T-cell (primary cell): ENCODE results near the gene CELF1. TPM values are rescaled to one million over a fixed set of nuclear protein-coding genes. Genes with fewer than 3 reads are reported as not detected.

Experiments used
- ATAC-seq, 4 experiments: fragments of 200-7000 bp in 3 of 4; fragments of 150-1000 bp in 1 of 4; cut with Tn5 transposase; replicated peaks in 1 of 4; 1 replicate in 3 of 4; 2 replicates in 1 of 4; pipeline ENCODE4 v1.10.0; 2021; ENCODE audit warnings: moderate library complexity in 3 of 4, mild to moderate bottlenecking in 2 of 4, moderate number of reproducible peaks in 1 of 4
- CTCF ChIA-PET, 2 donors: fragments of 300-600 bp; sonication (Branson Sonifier 250); formaldehyde crosslinking; loops; one replicate each; lab custom pipeline; 2022; ENCODE audit warnings: antibody characterized with exemption in 2 of 2; lab: Charles Lee
- POLR2A ChIA-PET, 2 donors: fragments of 300-600 bp; sonication (Branson Sonifier 250); formaldehyde crosslinking; loops; one replicate each; lab custom pipeline; 2022; ENCODE audit warnings: antibody characterized with exemption in 2 of 2; lab: Charles Lee
- DNase-seq, 35 experiments: peaks; one replicate each; pipeline versions ENCODE4 v3.0.0 to v3.0.0-alpha.2; 2013 to 2023
- H3K27ac ChIP-seq: one replicate; pipeline ENCODE4 v1.5.1; 2013; ENCODE audit warnings: low read length
- H3K27me3 ChIP-seq, 2 experiments: replicated peaks in 1 of 2; 1 replicate in 1 of 2; 2 replicates in 1 of 2; pipeline versions ENCODE4 v1.6.1 to v1.7.0; 2013; ENCODE audit warnings: low read length in 1 of 2, mixed read lengths in 1 of 2; ENCODE audit not compliant: control insufficient read depth in 2 of 2, insufficient read depth in 2 of 2; ENCODE audit errors: extremely low read depth in 1 of 2
- H3K36me3 ChIP-seq, 2 donors: 1 replicate in 1 of 2; 2 replicates in 1 of 2; pipeline versions ENCODE4 v1.6.1 to v1.7.0; 2013; ENCODE audit warnings: low read length in 1 of 2; ENCODE audit not compliant: control insufficient read depth in 2 of 2, insufficient read depth in 1 of 2; ENCODE audit errors: extremely low read depth in 1 of 2
- H3K4me1 ChIP-seq, 2 experiments: 1 replicate in 1 of 2; 2 replicates in 1 of 2; pipeline versions ENCODE4 v1.6.1 to v1.7.0; 2013; ENCODE audit warnings: low read length in 2 of 2, mixed read lengths in 1 of 2; ENCODE audit not compliant: insufficient read depth in 2 of 2, control insufficient read depth in 1 of 2; ENCODE audit errors: extremely low read depth in 1 of 2
- H3K4me3 ChIP-seq, 2 donors: 1 replicate in 1 of 2; 2 replicates in 1 of 2; pipeline versions ENCODE4 v1.5.1 to v1.7.0; 2013; ENCODE audit warnings: mild to moderate bottlenecking in 2 of 2, low read length in 1 of 2, moderate library complexity in 1 of 2; ENCODE audit not compliant: control insufficient read depth in 1 of 2; ENCODE audit errors: extremely low read depth in 1 of 2
- H3K9me3 ChIP-seq: 2 replicates; pipeline ENCODE4 v1.7.0; 2013
- H3K27ac Mint-ChIP-seq, 2 donors: one replicate each; pipeline ENCODE4 v1.8.0; 2020 to 2021; ENCODE audit warnings: mild to moderate bottlenecking in 2 of 2, mixed read lengths in 2 of 2
- H3K27me3 Mint-ChIP-seq, 2 donors: one replicate each; pipeline ENCODE4 v1.8.0; 2021 to 2022; ENCODE audit warnings: mixed read lengths in 2 of 2
- H3K36me3 Mint-ChIP-seq: one replicate; pipeline ENCODE4 v1.8.0; 2021; ENCODE audit warnings: mixed read lengths
- H3K4me1 Mint-ChIP-seq, 3 donors: one replicate each; pipeline ENCODE4 v1.8.0; 2020 to 2022; ENCODE audit warnings: mixed read lengths in 3 of 3, mild to moderate bottlenecking in 1 of 3
- H3K4me3 Mint-ChIP-seq, 3 donors: one replicate each; pipeline ENCODE4 v1.8.0; 2020 to 2022; ENCODE audit warnings: mild to moderate bottlenecking in 3 of 3, mixed read lengths in 3 of 3, moderate library complexity in 3 of 3
- H3K9me3 Mint-ChIP-seq, 3 donors: one replicate each; pipeline ENCODE4 v1.8.0; 2020 to 2022; ENCODE audit warnings: mixed read lengths in 3 of 3
- WGBS: methylation state at CpG from one replicate; pipeline ENCODE4 v1.1.5; 2013; ENCODE audit warnings: missing lambda C conversion rate; ENCODE audit not compliant: insufficient coverage; 5-methylcytosine and 5-hydroxymethylcytosine counted together
- total RNA-seq, 35 experiments: library from RNA in 6 of 35; stranded (reverse) in 6 of 35; fragments of 120-200 nt in 1 of 35; gene quantifications; one replicate each; pipeline versions ENCODE4 v1.2.1 to v1.2.4 and lab custom pipeline; 2013 to 2026

Gene CELF1
- total RNA-seq, 5 donors from 2014 or later (not counting 1 experiment from before 2014, with no cell fraction given): 109 to 124 (median 123) TPM

DNA sequence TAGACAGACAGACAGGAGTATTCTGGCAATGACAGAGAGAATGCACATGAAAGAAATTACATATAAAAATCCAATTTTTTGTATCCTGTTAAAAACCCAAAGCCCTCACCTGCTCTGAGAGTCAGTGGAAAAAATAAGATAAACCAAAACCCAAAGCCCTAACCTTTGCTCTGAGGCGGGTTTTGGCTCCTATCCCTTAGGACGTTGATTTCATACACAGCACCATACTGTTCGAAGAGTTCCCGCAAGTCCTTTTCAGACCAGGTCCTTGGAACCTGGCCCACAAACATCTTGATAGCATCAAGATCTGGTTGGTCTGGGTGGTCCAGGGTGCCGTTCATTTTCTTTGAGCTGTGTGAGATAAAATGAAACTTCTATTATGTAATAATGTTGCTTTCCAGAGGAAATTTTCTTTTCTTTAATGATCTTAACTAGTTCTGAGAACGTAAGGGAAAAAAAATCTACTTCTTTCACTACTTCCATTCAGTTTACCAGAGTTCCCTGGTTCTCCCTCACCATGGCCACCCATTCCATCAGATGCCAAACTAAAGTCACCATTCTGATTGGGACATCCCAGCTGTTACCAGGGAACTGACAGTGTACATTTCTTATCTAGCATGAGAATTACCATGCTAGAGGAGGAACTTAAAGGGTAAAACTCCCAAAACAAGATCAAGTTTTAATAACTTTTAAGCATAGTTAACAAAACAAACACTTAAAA, 64.1 kb downstream of the CELF1 start:
- Histone ChIP-seq H3K4me1 (no peaks in the 10 kb centered on the region), H3K36me3 (peaks cover 3 to 51% of the 10 kb centered on the region in 2 donors), H3K9me3 (no peaks in the 10 kb centered on the region), H3K4me3 (no peak overlapping the region), H3K27me3 (no peaks in the 10 kb centered on the region), H3K27ac (no peak overlapping the region)
- no peak overlapping the region for H3K4me3 Mint-ChIP-seq
- no peaks in the 10 kb centered on the region for H3K9me3 Mint-ChIP-seq
- no peaks in the 10 kb centered on the region for H3K27me3 Mint-ChIP-seq
- ChIA-PET CTCF (interaction anchor here in 1 of 2 donors (1.2 kb wide), 1 partner anchor 65 kb away, joined by 3 read pairs; no protein-coding TSS in a partner anchor), POLR2A (no interaction called here)
- ATAC-seq: no peak
- H3K36me3 Mint-ChIP-seq: peaks cover 33% of the 10 kb centered on the region
- H3K4me1 Mint-ChIP-seq: peaks cover 9 to 18% (median 12%) of the 10 kb centered on the region in 3 donors
- no CpG with 5 or more reads among the region's 6 CpGs for WGBS
- DNase-seq: no peak
- no peak overlapping the region for H3K27ac Mint-ChIP-seq

DNA sequence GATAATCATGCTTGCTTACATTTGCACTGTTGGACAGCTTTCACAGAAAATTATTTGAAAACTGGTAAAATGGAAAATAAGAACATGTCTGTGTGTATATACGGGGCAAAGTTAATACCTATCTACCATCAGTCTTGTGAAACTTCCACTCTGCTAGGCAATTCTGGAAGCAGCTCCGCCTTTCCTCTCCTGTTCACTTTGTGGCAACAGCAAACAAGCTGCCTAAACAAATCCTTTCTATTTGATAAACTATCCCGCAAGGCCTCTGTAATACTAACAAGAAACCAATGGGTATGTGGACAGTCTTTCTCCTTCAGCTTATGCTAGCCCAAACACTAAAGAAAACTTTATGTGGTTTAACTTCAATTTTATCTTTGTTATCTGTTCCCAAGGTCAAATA, 64.8 kb downstream of the CELF1 start:
- Mint-ChIP-seq H3K9me3 (no peaks in the 10 kb centered on the region), H3K27ac (no peak overlapping the region), H3K4me3 (no peak overlapping the region), H3K4me1 (peaks cover 5 to 14% (median 12%) of the 10 kb centered on the region in 3 donors), H3K27me3 (no peaks in the 10 kb centered on the region), H3K36me3 (peaks cover 38% of the 10 kb centered on the region)
- no peak overlapping the region for H3K27ac ChIP-seq
- DNase-seq (no peak), ATAC-seq (no peak)
- ChIA-PET CTCF (interaction anchor here in 1 of 2 donors (0.6 to 1.2 kb wide), 2 partner anchors 34 to 65 kb away, joined by 3 read pairs; no protein-coding TSS in a partner anchor), POLR2A (interaction anchor here in 1 of 2 donors (0.7 kb wide), 1 partner anchor 193 kb away, joined by 3 read pairs; no protein-coding TSS in a partner anchor)
- H3K27me3 ChIP-seq: no peaks in the 10 kb centered on the region
- H3K4me1 ChIP-seq: no peaks in the 10 kb centered on the region
- H3K4me3 ChIP-seq: no peak overlapping the region
- WGBS: no CpG with 5 or more reads among the region's 3 CpGs
- H3K36me3 ChIP-seq: peaks cover 3 to 53% of the 10 kb centered on the region in 2 donors
- H3K9me3 ChIP-seq: no peaks in the 10 kb centered on the region

DNA sequence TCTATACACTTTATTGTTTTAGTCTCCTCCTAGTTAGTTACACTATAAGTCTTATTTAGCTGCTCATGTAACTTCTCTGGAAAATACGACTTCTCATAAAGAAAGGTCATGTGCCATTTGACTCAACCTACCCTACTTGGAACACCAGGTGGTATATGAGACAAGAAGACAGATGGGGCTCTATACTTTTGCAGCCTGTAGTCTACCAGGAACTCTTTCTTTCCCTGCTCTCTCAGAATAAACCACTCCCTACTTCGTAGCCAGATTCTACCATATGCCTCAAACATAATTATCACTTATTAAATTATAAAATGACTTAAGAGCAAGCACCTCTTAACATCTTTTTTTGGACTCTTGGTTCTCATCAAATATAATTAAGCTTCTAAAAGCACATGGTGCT, 65.5 kb downstream of the CELF1 start:
- Histone ChIP-seq H3K4me3 (no peak overlapping the region), H3K27ac (no peak overlapping the region), H3K36me3 (peaks cover 2 to 57% of the 10 kb centered on the region in 2 donors), H3K4me1 (no peaks in the 10 kb centered on the region), H3K27me3 (no peaks in the 10 kb centered on the region), H3K9me3 (no peaks in the 10 kb centered on the region)
- H3K4me1 Mint-ChIP-seq: peaks cover 0 to 9% (median 7%) of the 10 kb centered on the region in 3 donors
- no CpG with 5 or more reads among the region's 2 CpGs for WGBS
- ChIA-PET CTCF (no interaction called here), POLR2A (interaction anchor here in 1 of 2 donors (0.6 to 0.8 kb wide), 2 partner anchors 254 to 273 kb away, joined by 3 to 6 read pairs; no protein-coding TSS in a partner anchor)
- no peaks in the 10 kb centered on the region for H3K9me3 Mint-ChIP-seq
- H3K36me3 Mint-ChIP-seq: peaks cover 43% of the 10 kb centered on the region
- no peak overlapping the region for H3K27ac Mint-ChIP-seq
- no peak overlapping the region for H3K4me3 Mint-ChIP-seq
- ATAC-seq (no peak), DNase-seq (no peak)
- H3K27me3 Mint-ChIP-seq: no peaks in the 10 kb centered on the region

DNA sequence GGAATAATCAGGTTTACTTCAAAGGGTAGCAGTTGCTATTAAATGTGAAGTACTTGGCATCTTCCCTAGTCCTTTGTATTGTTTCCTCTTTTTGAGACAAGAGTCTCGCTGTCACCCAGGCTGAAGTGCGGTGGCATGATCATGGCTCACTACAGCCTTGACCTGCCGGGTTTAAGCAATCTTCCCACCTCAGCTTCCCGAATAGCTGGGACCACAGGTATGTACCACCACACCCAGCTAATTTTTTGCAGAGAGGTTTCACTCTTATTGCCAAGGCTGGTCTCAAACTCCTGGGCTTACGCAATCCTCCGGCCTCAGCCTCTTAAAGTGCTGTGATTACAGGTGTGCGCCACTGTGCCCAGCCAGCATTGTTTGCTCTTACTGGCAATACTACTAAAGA, 67.8 kb downstream of the CELF1 start:
- Mint-ChIP-seq H3K4me1 (peaks cover 0 to 3% (median 0%) of the 10 kb centered on the region in 3 donors), H3K9me3 (no peaks in the 10 kb centered on the region), H3K36me3 (peaks cover 54% of the 10 kb centered on the region), H3K27me3 (no peaks in the 10 kb centered on the region), H3K27ac (no peak overlapping the region), H3K4me3 (no peak overlapping the region)
- no peaks in the 10 kb centered on the region for H3K27me3 ChIP-seq
- WGBS: 100% methylated on average over 6 of the region's 7 CpGs
- ChIA-PET CTCF (interaction anchor here in 1 of 2 donors (1.0 kb wide), 1 partner anchor 93 kb away, joined by 5 read pairs; no protein-coding TSS in a partner anchor), POLR2A (interaction anchor here in 1 of 2 donors (0.6 kb wide), 1 partner anchor 352 kb away, joined by 3 read pairs; no protein-coding TSS in a partner anchor)
- ATAC-seq: no peak
- H3K4me1 ChIP-seq: no peaks in the 10 kb centered on the region
- peaks cover 6 to 79% of the 10 kb centered on the region in 2 donors for H3K36me3 ChIP-seq
- no peak overlapping the region for H3K27ac ChIP-seq
- no peaks in the 10 kb centered on the region for H3K9me3 ChIP-seq
- H3K4me3 ChIP-seq: no peak overlapping the region
- DNase-seq: no peak

DNA sequence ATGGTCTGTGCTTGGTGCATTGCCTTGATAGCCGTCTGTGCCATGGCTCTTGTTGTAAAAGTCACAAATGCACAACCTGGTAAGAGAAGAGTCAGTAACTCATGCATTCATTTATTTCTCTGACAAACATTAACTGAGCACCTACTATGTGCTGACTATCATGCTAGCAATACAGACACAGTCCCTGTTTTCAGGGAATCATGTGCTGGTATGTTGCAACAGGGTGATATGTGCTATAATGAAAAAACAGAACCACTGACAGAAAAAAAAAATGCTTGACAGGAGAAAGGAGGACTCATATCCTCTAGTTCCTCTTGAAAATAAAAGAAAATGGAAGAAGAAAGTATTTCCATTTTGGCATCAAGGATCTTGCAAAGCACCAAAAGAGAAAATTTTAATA, 69.5 kb downstream of the CELF1 start:
- Mint-ChIP-seq H3K27ac (no peak overlapping the region), H3K4me1 (no peaks in the 10 kb centered on the region), H3K4me3 (no peak overlapping the region), H3K27me3 (no peaks in the 10 kb centered on the region), H3K36me3 (peaks cover 67% of the 10 kb centered on the region), H3K9me3 (no peaks in the 10 kb centered on the region)
- H3K4me1 ChIP-seq: no peaks in the 10 kb centered on the region
- DNase-seq (no peak), ATAC-seq (no peak)
- H3K9me3 ChIP-seq: no peaks in the 10 kb centered on the region
- CTCF ChIA-PET: no interaction called here
- H3K27ac ChIP-seq: no peak overlapping the region
- no CpG with 5 or more reads among the region's 1 CpG for WGBS
- peaks cover 6 to 92% of the 10 kb centered on the region in 2 donors for H3K36me3 ChIP-seq
- no peaks in the 10 kb centered on the region for H3K27me3 ChIP-seq
- H3K4me3 ChIP-seq: no peak overlapping the region
- POLR2A ChIA-PET: no interaction called here

DNA sequence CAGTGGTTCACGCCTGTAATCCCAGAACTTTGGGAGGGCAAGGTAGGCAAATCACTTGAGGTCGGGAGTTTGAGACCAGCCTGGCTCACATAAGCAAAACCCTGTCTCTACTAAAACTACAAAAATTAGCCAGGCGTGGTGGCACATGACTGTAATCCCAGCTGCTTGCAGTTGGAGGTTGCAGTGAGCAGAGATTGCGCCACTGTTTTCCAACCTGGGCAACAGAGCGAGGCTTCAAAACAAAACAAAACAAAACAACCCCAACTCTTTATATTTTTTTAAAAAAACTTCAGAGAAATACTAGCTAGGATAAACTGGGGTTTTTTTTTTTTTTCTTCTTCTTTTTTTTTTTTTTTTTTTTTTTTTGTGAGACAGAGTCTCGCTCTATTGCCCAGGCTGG, 72.2 kb downstream of the CELF1 start:
- H3K36me3 ChIP-seq: peaks cover 10 to 94% of the 10 kb centered on the region in 2 donors
- Mint-ChIP-seq H3K36me3 (peaks cover 59% of the 10 kb centered on the region), H3K27me3 (no peaks in the 10 kb centered on the region), H3K4me1 (no peaks in the 10 kb centered on the region), H3K27ac (no peak overlapping the region), H3K4me3 (no peak overlapping the region), H3K9me3 (no peaks in the 10 kb centered on the region)
- WGBS: 90% methylated on average over 2 of the region's 6 CpGs
- no peak for ATAC-seq
- no peaks in the 10 kb centered on the region for H3K4me1 ChIP-seq
- no peak overlapping the region for H3K27ac ChIP-seq
- POLR2A ChIA-PET: no interaction called here
- CTCF ChIA-PET: interaction anchor here (0.6 to 0.7 kb wide), 6 partner anchors 9 to 1049 kb away, joined by 3 to 11 read pairs (median 4); no protein-coding TSS in a partner anchor
- no peaks in the 10 kb centered on the region for H3K9me3 ChIP-seq
- H3K27me3 ChIP-seq: no peaks in the 10 kb centered on the region
- H3K4me3 ChIP-seq: no peak overlapping the region
- no peak for DNase-seq
